SIG-M5 treated with dmso at 0.1 percent for 504 hours (cell line): ENCODE results near the gene ALDH3A2.
"Not testable (repeated sequence)": the region's sequence is repeated elsewhere in the genome, so short reads cannot be mapped to it uniquely, and the experiment has no call there.

ENCODE experiments used
- DNase-seq: peaks from one replicate; lab custom pipeline; 2025; ENCODE audit not compliant: unreplicated experiment; lab: John Stamatoyannopoulos, UW

The ALDH3A2 gene

DNA sequence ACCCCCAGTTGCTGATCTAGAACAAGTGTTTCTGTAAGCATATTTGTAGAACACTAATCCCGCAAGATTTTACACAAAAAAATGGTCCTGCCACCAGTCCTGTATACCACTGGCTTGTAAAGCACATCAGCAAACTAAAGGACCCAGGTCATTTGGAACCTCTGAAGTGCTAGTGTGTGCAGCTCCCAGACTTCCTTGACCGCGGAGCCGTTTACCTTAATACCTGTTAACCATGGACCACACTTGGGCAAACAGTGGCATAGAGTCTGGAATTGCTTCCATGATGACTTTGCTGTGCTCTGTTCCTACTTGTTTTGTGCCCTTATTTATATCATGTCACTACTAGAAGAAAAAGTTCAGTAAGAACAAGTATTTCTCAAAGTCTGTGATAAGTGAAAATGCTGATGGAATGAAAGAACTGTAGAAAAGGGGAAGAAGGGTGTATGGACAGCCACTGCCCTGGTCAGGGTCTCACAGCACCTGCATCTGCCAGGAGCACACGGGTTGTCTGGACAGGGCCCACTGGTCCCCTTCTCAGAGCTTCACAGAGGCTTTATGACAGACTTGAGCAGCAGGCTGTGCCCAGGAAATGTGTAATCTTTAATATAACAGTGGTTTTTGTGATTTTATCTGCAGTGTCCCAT is 29.3 kb downstream of the ALDH3A2 start:
- DNase-seq, result no peak

DNA sequence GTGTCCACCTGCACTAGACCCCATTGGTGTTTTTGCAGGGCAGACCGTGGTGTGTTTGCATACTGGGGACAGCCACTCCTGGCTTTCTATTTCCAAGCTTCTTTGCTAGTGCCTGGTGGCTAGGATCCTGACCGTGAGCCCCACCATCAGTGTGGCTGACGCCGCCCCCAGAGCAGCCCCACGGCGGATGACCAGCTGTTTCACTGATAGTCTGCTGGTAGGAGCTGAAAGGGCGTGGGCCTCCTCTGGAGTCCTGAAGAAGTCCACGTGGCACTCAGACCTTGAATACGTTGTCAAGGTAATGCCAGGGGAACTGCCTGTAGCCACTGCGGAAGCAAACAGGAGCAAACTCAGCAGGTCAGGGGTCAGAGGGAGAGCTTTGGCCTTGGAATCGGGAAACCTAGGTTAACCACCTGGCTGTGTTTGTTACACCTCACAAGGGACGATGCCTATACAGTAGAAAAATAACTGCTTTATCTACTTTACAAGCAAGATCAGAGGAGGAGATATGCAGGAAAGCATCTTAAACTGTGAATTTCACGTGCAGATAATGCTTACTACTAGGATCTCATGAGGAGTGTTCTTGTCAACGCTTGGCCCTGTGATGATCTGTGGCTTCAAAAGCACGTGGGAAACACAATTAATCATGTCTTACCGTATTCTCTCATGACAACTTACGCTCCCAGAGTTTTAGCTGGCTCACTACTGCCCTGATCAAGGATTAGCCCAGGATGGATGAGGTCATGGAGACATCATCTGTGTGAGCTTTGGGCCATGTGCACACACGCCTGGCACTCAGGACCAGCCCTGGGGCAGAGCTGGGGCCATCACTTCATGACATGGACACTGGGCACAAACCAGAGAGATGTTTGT is 30.3 kb downstream of the ALDH3A2 start:
- no peak for DNase-seq

DNA sequence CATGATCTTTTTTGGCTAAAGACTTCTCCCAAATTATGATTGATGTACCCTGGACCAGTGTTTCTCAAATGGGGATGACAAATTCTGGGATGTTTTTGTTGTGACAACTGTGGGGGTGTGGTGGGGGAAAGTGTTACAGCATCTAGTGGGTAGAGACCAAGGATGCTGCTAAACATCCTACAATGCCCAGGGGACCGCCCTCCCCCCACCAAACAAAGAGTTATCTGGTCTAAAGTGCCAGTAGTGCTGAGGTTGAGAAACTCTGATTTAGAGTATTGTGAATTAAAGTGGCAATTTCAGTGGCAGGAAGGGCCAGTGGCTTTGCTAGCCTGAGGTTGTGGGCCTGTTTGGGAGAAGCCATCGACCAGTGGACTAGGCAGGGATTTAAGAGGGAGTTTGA is 34.6 kb downstream of the ALDH3A2 start:
- no peak for DNase-seq

DNA sequence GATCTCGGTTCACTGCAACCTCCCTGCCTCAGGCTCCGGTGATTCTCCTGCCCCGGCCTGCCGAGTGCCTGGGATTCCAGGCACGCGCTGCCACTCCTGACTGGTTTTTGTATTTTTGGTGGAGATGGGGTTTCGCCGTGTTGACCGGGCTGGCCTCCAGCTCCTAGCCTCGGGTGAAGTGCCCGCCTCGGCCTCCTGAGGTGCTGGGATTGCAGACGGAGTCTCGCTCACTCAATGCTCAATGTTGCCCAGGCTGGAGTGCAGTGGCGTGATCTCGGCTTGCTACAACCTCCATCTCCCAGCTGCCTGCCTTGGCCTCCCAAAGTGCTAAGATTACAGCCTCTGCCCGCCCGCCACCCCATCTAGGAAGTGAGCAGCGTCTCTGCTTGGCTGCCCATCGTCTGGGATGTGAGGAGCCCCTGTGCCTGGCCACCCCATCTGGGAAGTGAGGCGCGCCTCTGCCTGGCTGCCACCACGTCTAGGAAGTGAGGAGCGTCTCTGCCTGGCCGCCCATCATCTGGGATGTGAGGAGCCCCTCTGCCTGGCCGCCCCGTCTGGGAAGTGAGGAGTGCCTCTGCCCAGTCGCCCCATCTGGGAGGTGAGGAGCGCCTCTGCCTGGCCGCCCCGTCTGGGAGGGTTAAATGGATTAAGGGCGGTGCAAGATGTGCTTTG is 36.5 kb downstream of the ALDH3A2 start:
- DNase-seq, result not testable (repeated sequence)

DNA sequence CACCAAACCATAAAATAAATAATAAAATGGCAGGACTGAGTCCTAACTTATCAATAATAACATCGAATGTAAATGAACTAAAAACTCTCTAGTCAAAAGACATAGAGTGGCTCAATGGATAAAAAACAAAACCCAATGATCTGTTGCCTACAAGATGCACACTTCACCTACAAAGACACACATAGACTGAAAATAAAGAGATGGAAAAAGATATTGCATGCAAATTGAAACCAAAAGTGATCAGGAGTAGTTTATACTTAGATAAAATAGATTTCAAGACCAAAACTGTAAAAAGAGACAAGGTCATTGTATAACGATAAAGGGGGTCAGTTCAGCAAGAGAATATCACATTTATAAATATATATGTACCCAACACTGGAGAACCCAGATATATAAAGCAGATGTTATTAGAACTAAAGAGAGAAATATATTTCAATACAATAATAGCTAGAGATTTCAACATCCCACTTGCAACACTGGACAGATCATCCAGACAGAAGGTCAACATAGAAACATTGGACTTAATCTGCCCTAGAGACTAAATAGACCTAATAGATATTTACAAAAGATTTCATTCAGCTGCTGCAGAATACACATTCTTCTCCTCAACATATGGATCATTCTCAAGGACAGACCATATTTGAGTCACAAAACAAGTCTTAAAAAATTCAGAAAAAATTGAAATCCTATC is 38.0 kb downstream of the ALDH3A2 start:
- DNase-seq, result no peak

DNA sequence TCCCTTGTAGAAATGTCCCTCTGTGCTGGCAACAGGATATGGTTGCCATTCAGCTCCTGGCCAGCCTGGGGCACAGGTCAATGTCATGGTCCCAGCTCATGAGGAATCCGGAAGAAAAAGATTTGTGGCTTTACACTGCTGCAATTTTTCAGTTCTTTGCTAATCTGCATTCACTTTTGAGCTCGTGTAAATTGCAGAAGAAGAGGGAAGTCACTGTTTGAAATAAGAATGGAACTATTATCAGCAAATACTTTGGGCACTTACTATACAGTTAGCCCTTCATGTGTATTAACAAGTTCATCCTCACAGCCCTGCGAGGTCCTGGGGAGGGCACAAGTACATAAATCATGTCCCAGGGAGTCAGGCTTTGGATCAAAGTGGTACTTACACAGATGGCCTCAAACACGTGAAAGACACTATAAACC is 53.7 kb downstream of the ALDH3A2 start:
- DNase-seq, result no peak

DNA sequence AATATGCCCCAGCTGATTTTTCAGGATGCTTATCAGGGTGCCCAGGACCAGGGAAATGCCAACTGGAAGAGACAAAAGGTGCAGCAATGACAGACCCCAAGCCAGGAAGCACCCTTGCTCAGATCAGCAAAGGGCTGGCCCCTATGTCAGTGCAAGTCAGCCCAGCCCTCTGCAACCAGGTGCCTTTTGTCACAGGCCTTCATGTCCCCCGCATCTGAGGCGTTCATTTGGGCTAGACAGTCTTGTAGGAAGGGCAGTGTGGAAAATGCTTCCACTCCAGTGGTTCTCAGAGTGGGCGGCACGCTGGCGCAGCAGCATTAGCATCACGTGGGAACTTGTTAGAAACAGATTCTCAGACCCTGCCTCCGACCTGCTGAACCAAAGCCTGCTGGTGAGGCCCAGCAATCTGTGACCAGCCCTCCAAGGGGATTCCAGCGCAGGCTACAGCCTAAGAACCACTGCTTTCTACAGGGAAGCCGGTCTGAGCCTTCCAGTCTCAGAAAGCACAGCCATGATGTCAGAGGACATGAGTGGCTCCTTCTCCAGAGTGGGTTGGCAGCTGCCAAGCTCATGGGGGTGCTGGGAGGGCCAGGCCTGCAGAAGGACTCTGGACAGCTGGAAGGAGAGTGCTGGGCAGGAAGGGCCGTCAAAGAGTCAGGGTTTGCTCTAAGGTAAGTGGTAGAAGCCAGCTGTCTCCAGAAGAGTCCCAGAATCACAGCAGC is 54.7 kb downstream of the ALDH3A2 start:
- DNase-seq, result no peak

DNA sequence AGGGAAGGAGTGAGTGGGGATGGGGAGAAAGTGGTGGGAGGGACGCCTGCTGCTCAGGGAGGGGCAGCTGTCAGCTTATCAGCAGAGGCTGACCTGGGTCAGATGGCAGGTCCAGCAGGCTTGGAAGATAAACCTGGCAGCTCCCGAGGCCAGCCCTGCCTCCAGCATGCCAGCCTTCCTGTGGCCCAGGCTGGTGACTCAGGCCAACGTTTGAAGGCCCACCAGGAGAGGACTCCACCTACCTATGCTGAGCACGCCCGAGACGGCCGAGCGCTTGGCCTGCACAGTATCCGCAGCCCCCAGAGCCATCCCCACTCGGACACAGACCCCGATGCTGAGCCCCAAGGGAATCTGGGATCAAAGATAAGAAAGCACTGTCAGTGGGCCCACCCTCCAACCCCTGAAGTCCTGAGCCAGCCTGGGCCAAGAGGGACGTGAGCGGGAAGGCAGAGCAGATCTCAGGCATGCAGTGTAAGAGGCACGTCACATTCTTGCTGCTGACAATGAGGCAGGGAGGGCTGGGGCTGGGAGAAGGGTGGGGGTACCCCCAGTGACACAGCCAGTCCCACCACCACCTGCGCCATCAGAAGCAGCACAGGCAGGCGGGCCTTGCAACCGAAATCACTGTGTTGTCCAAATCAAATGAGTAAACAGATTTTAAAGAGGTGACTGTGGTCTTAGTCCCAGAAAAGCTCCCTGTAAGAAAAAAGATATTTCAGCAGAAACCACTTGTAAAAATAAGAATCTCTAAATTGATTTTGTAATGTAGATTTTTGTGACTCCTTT is 55.5 kb downstream of the ALDH3A2 start:
- no peak for DNase-seq

DNA sequence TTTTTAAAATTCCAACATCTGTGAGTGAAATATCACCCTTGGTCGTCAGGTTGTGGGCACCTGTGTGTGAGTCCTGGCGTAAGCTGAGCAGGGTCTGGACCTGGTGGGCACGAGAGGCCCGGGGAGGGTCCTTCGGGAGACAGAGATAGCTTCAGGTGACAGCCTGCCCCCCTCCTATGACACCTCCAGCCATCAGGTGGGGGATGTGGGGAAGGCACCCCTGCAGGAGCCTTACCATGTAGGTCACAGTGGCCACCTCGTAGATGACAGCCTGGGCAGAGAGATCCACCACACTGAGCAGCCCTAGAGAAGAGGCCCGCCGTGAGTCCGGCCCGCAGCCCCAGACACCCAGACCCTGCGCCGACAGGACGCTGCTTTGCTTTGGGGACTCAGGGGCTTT is 56.6 kb downstream of the ALDH3A2 start:
- DNase-seq, result no peak

DNA sequence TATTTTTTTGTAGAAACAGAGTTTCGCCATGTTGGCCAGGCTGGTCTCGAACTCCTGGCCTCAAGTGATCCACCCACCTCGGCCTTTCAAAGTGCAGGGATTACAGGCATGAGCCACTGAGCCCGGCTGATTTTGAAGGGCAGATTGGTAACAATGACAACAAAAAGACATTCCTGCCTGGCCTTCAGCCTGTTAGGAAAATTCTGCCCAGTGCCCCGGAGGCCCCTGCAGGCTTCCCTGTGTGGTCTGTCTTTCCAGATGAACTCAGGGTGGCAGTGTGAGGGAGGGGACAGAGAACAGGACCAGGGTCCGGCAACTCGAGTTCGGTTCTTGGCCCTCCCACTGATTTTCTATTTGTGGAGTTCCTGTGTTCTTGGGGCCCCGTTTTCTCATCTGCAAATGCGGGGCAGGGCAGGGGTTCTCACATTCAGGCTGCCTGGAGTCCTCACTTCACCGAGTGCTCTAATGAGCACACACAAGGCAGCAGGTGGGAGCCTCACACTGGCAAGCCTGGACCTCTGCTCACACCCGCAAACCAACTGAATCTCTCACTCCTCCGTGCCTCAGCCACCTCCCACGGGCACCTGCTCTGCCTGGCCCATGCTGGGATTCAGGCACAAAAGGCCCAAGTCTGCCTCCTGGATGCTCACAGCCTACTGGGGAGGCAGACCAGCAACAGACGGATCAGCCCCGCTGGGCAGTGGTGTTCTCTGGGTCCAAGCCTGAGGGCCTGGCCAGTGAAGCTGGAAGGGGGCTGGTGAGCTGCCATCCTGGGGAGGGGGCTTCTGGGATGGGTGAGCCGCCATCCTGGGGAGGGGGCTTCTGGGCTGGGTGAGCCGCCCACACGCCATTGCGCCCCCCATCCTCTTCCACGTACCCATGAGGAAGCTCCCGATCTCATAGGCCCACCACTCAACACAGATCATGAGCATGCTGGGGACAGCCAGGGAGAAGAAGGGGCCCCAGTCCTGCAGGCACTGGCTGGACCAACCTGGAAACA is 57.5 kb downstream of the ALDH3A2 start:
- DNase-seq, result no peak

DNA sequence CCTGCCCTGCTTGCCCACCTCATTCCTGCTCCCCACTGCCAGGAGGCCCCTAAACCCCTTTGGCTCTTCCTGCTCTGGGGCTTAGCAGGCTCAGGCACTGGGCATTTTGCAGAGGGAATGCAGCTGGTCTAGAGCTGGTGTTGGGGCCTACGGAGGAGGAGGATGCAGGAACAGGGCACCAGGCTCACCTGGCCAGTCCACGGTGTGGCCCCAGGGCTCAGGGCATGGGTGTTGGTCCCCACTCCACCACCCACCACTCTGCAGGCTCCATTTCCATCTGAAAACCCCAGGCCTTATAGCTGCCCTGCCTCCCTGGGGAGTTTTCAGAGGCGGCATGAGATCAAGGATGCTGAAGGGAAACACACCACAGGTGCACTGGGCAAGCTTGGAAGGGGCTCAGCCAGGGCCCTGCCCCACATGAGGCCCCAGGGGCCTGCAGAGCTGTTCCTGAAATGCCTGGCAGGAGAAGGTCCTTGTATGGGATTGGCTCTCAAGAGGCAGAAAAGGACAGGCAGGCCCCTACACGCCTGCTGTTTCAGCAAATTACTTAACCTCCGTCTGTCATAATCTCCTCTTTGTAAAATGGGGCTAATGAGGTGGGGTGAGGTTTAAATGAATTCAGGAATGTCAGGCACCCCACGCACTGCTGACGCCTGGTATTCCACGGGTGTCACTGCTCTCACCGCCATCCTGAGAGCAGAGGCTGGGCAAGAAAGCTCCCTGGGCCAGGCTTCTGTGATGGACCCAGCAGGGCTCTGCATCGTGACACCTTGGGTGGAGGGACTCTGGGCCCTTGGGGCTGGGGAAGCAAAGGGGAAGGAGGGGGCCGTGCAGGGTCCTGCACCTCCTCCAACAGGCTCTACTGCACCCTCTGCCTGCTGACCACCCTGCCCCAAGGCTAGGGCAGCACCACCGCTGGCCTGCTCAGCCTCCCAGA is 58.5 kb downstream of the ALDH3A2 start:
- no peak for DNase-seq

DNA sequence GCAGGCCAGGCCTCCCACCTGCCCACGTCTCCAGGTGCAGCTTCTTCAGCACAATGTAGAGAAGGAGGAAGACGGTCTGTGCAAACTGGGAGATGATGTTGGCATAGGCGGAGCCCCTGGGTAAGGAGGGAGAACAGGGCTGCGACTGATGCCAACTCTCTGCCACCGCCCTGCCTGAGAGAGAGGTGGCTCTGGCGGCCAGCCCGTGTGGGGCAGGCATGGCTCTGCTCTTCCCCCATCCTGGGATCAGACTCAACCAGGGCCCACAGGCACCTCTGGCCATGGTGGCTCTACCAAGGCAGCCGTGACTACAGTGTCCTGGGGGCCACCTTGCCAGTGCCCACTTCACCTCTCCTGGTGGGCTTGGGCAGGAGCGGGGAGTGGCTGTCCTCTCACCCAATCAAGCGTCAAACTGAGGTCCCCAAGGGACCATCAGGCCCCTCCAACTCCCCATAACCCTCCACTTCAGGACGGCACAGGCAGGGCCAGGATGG is 59.2 kb downstream of the ALDH3A2 start:
- DNase-seq, result no peak

DNA sequence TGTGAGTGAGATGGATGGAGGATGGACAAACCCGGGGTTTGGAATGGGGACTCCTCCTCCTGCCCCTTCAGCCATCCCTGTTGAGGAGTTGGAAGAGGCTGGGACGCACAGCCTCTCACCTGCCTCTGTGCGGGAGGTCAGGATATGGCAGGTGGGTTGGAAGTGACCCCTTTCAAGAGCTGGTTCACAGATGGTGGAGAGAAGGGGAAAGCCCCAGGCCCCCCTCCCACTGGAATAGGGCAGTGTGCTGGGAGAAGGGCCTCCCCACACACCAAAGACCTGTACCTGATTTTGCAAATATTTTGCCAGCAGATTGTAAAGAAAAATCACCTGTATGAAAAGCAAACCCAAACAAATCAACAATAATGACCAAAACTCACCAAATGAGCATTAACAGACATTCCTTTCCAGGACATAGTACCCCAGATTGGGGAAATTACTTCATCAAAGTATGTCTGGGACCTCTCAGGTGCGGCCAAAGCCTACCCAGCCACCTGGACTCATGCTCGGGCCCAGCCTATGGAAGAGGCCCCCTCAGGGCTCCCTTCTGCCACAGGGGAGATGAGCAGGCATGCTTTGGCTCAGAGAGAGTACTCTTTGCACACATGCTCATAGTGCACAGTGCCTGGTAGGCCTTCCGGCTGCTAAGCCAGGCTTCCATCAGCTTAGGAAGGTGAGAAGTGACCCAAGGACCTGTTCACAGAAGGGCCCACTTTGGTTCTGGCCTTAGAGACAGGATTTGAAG is 60.1 kb downstream of the ALDH3A2 start:
- no peak for DNase-seq

DNA sequence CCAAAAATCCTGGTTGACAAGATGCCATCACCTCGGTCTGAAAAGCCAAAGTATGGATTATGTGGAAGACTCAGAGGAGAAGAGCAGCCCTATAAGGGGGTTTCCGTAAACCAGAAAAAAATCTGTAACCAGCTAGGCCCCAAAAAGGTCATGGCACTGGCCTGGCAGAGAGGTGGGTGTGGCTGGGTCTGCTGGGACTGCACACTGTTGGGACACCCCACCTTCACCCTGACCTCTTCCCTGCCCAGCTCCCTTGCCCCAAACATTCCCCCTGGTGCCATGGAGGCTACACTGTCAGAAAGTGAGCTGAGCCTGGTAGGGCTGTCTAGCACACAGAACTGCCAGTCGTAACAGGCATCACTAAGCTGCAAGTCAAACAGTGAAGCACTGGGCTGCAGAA is 61.3 kb downstream of the ALDH3A2 start:
- no peak for DNase-seq

DNA sequence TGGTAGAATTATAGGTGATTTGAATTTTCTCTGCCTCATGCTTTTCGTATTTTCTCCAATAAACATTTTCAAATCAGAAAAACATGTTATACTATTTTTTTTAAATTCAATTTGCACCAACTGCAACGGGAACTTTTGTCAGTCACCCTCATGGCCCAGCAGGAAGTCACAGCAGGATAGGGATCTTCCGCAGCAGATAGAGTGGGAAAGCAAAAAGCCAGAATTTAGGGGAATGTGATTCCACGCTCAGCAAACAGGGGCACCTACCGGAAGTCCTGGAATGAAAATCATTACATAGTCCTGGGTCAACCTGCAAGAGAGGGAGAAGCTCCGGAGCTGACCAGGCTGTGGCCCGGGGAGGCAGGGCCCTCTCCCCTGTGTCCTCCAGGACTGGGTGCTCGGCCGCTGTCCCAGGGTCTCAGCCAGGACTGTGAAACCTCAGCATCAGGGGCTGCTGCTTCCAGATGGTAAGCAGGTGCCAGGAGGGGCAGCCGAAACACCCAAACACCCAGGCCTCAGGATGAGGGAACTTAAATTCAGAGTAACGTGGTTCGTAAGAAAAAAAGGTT is 64.0 kb downstream of the ALDH3A2 start:
- no peak for DNase-seq

DNA sequence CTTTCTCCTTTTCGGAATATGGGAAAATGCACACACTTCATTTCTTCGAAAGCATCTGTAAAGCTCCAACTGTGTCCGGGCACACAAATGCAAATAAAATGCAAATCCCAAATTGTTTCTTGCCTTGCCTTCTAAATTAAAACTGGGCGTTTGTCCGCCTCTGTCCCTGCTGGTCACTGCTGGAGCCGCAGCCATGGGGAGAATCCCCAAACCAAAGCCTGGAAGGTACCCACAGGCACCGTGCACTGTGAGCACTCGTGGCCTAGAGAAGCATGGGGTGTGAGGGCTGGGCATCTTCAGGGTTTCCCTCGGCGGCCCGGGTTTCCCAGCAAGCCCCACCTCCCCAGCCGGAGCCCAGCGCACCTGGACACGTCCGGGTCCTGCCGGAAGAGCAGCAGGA is 64.9 kb downstream of the ALDH3A2 start:
- DNase-seq, result no peak
